Right renal cortex interstitium (tissue), 3 donors: ENCODE measurements around the gene SAMD4A. TPM values are rescaled to one million over a fixed set of nuclear protein-coding genes. Genes with fewer than 3 reads are reported as not detected.
"Not testable (repeated sequence)": the region's sequence is repeated elsewhere in the genome, so short reads cannot be mapped to it uniquely, and the experiment has no call there.

Experiments used
- DNase-seq, 3 donors: peaks; one replicate each; pipeline ENCODE4 v3.0.0-alpha.2; 2013; ENCODE audit warnings: low read depth in 3 of 3, low spot score in 2 of 3
- polyA plus RNA-seq, 3 donors: library from polyadenylated mRNA; unstranded; fragments of 120-200 nt; gene quantifications; one replicate each; pipeline ENCODE4 v1.2.1, GENCODE V29; 2013; ENCODE audit not compliant: insufficient read length in 3 of 3

SAMD4A gene
- polyA plus RNA-seq, 3 donors = 7.8 to 8.1 (median 8.0) TPM

DNA sequence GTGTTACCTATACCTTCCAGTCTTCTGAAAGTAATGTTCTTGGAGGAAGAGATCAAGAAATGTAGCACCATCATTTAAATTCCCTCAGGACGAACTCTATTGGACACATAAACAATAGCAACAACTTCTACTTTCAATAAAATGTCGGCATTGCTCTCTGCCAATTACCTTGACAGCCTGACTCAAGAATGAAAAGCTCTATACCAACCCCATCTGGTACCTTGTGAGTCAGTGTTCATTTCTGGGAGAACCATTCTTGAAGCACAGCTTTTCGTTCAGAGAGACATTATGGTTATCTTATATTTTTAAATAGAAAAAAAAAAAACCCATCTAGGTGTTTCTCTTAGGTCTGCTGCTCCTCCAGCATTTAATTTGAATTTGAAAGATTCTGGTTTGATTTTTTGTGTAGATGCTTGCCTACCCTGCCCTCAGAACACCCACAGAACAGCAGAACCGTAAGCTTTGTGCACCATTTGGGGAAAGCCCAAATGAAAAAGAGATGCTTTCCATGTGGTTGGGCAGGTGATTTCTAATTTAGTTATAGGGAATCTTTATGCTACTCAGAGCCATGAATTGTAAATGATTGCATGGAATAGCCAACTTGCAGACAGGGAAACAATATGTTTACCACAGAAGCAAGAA lies 156.0 kb downstream of the SAMD4A start:
- no peak for DNase-seq

GRCh38 chr14:54724123-54724522 lies 157.2 kb downstream of the SAMD4A start:
- no peak for DNase-seq

DNA sequence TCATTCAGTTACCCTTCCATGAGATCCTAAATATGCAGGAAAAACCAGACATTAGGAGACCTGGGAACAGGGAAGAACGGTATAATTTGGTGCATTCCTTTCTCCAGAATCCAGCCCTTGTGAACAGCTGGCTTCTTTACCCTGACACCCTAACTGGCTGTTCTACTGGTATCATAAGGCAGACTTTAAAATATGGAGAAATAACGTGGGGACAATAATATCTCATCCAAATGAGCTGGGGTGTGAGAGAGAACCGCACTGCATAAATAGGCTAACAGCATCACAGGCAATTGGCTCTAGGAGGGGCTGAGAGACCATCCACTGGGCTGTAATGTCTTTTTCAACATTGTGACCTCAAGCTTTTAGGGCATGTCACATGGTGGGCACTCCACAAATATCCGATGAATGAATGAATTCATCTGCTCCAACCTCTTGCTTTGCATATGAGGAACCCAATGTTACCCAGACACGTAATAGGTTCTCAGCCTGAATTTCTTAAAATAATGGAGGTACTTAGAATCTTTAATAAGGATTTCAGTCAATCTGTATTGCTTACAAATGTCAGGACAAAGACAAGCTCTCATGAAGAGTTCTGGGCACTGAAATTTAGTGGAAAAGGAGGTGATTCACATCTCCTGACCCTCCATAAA lies 157.9 kb downstream of the SAMD4A start:
- DNase-seq = no peak

DNA sequence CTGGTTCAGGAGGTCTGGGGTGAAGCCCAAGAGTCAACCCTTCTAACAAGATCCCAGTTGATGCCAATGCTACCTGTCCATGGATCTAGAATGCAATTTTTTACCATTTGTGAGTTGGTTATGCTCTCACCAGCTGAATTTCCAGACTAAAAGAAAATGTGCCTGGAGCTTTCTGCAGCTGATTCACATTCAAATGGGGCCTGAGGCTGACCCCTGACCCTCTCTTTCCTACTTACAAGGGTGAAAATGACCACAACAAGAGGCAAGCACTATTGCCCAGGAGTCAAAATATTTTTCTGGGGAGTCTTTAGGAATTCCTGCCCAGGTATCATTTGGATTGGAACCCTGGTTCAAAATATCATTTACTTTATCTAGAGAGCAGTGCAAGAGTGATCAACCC lies 159.1 kb downstream of the SAMD4A start:
- no peak for DNase-seq

- DNase-seq = no peak
These were observed 161.0 kb downstream of the SAMD4A start for GRCh38 chr14:54727929-54728328.

- DNase-seq = no peak
These were observed 162.0 kb downstream of the SAMD4A start for GRCh38 chr14:54728700-54729527.

DNA sequence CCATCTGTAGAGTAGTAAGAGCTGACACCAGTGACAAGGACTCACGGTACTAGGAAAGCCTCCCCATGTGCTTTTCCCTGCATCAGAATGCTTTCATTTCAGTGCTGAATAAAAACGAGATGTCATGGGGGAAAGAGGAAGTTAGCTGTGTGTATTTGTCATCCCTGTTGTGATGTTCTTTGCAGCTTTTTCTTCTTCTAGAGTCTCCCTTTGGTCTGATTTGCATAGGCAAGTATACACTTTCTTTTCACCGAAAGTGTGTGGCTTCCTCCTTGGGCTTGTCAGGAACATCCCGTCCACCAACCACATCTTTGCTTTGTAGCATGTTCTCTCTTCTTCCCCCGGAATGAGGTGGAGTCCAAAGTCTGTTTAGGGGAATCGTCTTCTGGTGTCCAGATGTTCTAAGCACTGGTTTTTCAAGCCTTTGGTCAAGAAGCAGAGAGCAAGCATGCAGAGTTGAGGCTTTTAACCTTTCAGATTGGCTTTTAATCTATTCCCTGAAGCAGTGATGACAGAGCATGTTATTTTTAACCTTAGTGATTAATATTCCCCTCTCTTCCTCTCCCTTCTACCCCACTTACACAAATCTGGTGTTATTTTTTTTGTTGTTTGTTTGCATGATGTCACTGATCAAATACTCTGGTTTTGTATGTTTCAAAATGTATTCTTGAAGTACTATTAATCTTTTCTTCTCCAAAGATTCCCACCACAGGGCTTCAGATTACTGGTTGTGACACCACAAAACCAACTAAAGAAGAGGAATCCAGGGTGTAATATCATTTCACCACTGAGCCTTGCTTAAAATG lies 163.4 kb downstream of the SAMD4A start:
- DNase-seq = no peak

- no peak for DNase-seq
These were observed 168.0 kb downstream of the SAMD4A start for GRCh38 chr14:54734966-54735365.

- DNase-seq = no peak
These were observed 168.5 kb downstream of the SAMD4A start for GRCh38 chr14:54735424-54735823.

- DNase-seq = no peak
These were observed 170.3 kb downstream of the SAMD4A start for GRCh38 chr14:54737132-54737711.

DNA sequence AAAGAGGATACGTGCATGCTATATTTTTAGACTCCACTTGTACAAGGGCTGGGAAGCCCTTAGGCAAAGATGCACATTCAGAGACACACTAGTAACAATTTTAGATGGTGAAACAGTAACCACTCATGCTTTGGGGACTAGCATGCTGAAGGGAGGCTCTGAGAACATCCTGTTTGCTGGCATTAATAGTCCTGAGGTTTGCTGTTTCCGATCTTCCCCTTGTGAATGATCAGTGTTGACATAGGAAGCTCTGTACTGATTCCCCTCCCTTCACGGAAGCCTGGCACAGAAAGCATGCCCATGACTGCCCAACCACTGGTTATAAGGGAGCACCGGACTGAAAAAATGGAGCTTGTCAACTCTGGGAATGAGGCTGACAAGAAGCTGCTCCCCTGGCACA lies 171.1 kb downstream of the SAMD4A start:
- DNase-seq = no peak

- DNase-seq = no peak
These were observed 172.6 kb downstream of the SAMD4A start for GRCh38 chr14:54739514-54739913.

GRCh38 chr14:54742492-54743350 lies 175.8 kb downstream of the SAMD4A start:
- no peak for DNase-seq

GRCh38 chr14:54743382-54743781 lies 176.5 kb downstream of the SAMD4A start:
- no peak for DNase-seq

DNA sequence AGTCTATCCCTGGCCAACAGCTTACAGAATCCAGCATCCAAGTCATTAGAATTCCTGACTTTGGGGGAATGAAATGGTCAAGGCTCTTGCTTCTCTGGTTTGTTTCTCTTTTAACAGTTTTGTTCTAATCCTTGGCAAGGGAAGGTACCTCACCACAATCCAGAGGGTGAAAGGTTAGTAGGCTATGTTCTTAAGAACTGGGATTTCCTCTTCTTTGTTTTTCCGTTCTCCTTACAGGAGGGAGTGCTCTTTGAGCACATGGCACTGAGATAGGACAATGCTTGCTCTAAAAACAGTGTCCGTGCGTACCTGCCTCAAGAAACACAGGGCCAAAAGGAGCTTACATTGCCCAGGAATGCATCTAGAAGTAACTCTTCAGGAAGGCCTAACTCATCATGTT lies 179.1 kb downstream of the SAMD4A start:
- no peak for DNase-seq

DNA sequence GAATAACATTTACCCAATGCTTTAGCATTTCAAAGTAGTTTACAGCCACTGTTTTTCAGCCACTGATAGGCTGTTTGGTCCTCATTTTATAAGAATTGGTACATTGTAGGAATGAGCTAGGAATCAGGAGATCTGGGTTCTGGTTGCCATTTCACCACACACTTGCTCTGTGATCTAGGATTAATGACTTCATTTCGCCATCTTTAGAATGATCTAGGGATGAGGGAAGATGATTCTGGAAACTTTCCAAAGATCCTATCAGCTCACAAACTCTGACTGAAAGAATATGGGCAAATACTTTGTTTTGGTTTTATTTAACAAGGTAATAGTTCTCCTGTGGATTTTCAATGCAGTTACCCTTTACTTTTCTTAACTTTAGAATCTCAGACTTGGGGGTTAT lies 180.7 kb downstream of the SAMD4A start:
- no peak for DNase-seq

DNA sequence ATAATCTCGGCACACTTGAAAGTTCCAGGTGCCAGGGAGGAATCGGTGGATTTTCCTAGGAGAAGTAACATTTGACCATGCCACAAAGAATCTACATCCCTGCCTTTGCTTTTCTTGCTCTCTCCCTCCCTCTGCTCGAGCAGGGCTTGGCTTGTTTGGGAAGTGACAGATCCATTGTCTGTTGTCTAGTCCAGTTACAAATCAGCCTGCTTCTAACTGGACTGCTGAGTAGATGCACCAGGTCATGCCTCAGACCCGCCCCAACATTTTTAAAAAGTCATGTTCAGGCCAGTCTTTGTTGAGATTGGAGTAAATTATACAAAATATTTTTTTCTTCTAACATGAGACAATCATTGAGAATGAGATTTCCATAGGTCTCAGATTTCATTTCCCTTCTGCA lies 182.3 kb downstream of the SAMD4A start:
- DNase-seq = no peak

GRCh38 chr14:54749727-54750126 lies 182.8 kb downstream of the SAMD4A start:
- DNase-seq = no peak

DNA sequence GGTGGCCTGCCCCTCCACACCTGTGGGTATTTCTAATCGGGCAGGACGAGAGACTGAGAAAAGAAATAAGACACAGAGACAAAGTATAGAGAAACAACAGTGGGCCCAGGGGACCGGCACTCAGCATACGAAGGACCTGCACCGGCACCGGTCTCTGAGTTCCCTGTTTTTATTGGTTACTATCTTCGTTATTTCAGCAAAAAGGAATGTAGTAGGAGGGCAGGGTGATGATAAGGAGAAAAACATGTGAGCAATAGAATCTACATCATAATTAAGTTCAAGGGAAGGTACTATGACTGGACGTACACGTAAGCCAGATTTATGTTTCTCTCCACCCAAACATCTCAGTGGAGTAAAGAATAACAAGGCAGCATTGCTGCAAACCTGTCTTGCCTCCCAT lies 185.7 kb downstream of the SAMD4A start:
- DNase-seq = not testable (repeated sequence)

- DNase-seq = not testable (repeated sequence)
These were observed 186.5 kb downstream of the SAMD4A start for GRCh38 chr14:54753396-54753795.
